ENCODE measurements around the gene TMEM62.

Gene TMEM62

DNA sequence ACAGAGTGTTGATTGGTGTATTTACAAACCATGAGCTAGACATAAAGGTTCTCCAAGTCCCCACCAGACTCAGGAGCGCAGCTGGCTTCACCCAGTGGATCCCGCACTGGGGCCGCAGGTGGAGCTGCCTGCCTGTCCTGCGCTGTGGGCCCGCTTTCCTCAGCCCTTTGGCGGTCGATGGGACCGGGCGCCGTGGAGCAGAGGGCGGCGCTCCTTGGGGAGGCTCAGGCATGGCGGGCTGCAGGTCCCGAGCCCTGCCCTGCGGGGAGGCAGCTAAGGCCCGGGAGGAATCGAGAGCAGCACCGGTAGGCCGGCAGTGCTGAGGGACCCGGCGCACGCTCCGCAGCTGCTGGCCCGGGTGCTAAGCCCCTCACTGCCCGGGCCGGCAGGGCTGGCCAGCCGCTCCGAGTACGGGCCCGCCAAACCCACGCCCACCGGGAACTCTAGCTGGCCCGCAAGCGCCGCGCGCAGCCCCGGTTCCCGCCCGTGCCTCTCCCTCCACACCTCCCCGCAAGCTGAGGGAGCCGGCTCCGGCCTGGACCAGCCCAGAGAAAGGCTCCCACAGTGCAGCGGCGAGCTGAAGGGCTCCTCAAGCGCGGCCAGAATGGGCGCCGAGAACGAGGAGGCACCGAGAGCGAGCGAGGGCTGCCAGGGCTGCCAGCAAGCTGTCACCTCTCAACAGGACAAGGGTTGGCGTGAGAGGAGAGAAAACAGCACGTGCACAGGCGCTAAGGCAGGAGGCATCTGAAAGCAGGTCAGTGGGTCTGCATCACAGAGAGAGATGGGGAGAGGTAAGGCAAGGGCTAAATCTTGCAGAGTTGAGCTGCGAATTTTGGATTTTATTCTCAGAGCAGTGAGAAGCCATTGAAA, 93.3 kb downstream of the TMEM62 start:
- DNase-seq (ENCODE audit: low spot score): no peak
- in situ Hi-C loops (cut with MboI; ENCODE audit: low sequenced_read_pairs, unreplicated experiment): loop anchor here (5.0 kb wide), 1 partner anchor 51 kb away; no protein-coding TSS in a partner anchor
- TF ChIP-seq CTCF (IDR thresholded peaks at IDR 0.05; ENCODE audit: borderline replicate concordance, control extremely low read depth, extremely low read depth, insufficient read depth, missing control alignments): no peak

GRCh38 chr15:43229977-43230376, 96.6 kb downstream of the TMEM62 start:
- in situ Hi-C loops (cut with MboI; ENCODE audit: low sequenced_read_pairs, unreplicated experiment): loop anchor here (5.0 kb wide), 1 partner anchor 47 kb away; no protein-coding TSS in a partner anchor
- TF ChIP-seq CTCF (IDR thresholded peaks at IDR 0.05; ENCODE audit: borderline replicate concordance, control extremely low read depth, extremely low read depth, insufficient read depth, missing control alignments): no peak
- DNase-seq (ENCODE audit: low spot score): no peak

DNA sequence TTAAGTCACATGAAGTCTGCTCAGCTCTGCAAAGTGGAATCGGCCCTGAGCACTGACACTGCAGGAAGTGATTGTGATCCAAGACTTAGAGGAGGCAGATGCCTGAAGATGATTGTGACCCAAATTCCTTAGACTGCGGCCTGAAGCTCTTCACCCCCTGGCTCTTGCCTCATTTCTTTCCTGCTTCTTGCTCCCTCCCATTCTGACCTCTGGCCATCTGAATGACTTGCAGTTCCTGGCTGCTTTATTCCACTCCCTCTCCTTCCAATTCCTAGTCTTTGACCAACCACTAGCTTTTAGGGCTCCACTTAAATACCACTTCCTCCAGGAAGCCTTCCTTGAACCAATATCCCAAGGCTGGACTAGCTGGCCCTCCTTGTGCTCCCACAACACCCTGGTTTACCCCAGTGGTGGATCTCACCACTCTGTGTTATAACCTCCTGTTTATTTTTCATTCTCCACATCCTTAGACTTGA, 97.3 kb downstream of the TMEM62 start:
- no peak for TF ChIP-seq CTCF (IDR thresholded peaks at IDR 0.05; ENCODE audit: borderline replicate concordance, control extremely low read depth, extremely low read depth, insufficient read depth, missing control alignments)
- in situ Hi-C loops (cut with MboI; ENCODE audit: low sequenced_read_pairs, unreplicated experiment): no loop called here
- no peak for DNase-seq (ENCODE audit: low spot score)

DNA sequence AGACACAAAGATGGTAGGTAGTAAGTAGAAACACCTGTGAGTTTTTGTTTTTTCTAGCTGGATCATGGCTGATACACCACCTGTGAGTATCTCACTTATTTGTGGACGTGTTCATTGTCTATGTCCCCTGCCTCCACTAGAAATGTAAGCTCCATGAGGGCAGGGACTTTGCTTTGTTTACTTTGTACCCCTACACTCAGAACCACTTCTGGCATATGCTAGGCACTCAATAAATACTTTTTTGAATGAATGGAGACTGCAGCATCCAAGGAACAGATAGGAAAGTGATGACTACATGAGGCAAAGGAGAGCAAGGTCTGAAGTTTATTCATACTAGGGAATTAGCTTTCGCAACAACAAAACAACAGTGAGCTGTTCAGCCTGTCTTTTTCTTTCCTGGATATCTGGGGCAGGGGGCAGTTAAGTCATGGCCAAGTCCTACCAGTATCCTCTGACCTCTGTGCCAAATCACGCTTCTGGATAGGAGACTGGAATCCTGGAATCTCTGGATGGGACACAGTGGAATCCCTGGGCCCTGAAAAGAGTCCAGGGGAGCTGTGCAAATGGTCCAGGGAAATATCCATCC, 99.0 kb downstream of the TMEM62 start:
- in situ Hi-C loops (cut with MboI; ENCODE audit: low sequenced_read_pairs, unreplicated experiment): no loop called here
- no peak for DNase-seq (ENCODE audit: low spot score)
- no peak for TF ChIP-seq CTCF (IDR thresholded peaks at IDR 0.05; ENCODE audit: borderline replicate concordance, control extremely low read depth, extremely low read depth, insufficient read depth, missing control alignments)
